ENCODE data around the gene CASKIN1. TPM values are rescaled to one million over a fixed set of nuclear protein-coding genes. Genes with fewer than 3 reads are reported as not detected.

CASKIN1 gene
- total RNA-seq, 2 donors from 2014 or later: 0.66 to 0.78 TPM

- intact Hi-C loops (cut with DNase I): no loop called here
- Histone ChIP-seq H3K36me3 (replicated peaks in 1 of 2; ENCODE audit: insufficient read depth in 1 of 2, low read depth in 2 of 2) (peaks cover 17 to 32% of the 10 kb centered on the region in 2 donors), H3K4me1 (peaks cover 23% of the 10 kb centered on the region), H3K4me3 (no peak overlapping the region), H3K27me3 (peaks cover 0 to 5% of the 10 kb centered on the region in 2 donors), H3K27ac (no peak overlapping the region), H3K9me3 (no peaks in the 10 kb centered on the region)
- no peak for TF ChIP-seq POLR2A (IDR thresholded peaks at IDR 0.05)
- TF ChIP-seq, protein P1, sequence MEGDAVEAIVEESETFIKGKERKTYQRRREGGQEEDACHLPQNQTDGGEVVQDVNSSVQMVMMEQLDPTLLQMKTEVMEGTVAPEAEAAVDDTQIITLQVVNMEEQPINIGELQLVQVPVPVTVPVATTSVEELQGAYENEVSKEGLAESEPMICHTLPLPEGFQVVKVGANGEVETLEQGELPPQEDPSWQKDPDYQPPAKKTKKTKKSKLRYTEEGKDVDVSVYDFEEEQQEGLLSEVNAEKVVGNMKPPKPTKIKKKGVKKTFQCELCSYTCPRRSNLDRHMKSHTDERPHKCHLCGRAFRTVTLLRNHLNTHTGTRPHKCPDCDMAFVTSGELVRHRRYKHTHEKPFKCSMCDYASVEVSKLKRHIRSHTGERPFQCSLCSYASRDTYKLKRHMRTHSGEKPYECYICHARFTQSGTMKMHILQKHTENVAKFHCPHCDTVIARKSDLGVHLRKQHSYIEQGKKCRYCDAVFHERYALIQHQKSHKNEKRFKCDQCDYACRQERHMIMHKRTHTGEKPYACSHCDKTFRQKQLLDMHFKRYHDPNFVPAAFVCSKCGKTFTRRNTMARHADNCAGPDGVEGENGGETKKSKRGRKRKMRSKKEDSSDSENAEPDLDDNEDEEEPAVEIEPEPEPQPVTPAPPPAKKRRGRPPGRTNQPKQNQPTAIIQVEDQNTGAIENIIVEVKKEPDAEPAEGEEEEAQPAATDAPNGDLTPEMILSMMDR (IDR thresholded peaks at IDR 0.05): no peak
- no peak for DNase-seq
- ATAC-seq: no peak
- WGBS, 2 donors: 92% methylated on average over 23 of the region's 28 CpGs; no CpG with 5 or more reads in 1 of the 2 donors
Observed at GRCh38 chr16:2233046-2233775, 36.8 kb upstream of the CASKIN1 start.

- peaks cover 0 to 5% of the 10 kb centered on the region in 2 donors for H3K27me3 ChIP-seq
- ATAC-seq (no peak), DNase-seq (no peak)
- intact Hi-C loops (cut with DNase I): no loop called here
- H3K4me1 ChIP-seq: peaks cover 16% of the 10 kb centered on the region
- no peak overlapping the region for H3K27ac ChIP-seq
- H3K4me3 ChIP-seq: no peak overlapping the region
- TF ChIP-seq, protein P1 (IDR thresholded peaks at IDR 0.05): no peak
- TF ChIP-seq POLR2A (IDR thresholded peaks at IDR 0.05): no peak
- peaks cover 17 to 32% of the 10 kb centered on the region in 2 donors for H3K36me3 ChIP-seq (replicated peaks in 1 of 2; ENCODE audit: insufficient read depth in 1 of 2, low read depth in 2 of 2)
- WGBS, 2 donors: 84 to 87% methylated on average over 12 to 38 of the region's 41 CpGs
- H3K9me3 ChIP-seq: no peaks in the 10 kb centered on the region
Observed at GRCh38 chr16:2232094-2232990, 35.9 kb upstream of the CASKIN1 start.

- H3K4me3 ChIP-seq: no peak overlapping the region
- TF ChIP-seq, protein P1 (IDR thresholded peaks at IDR 0.05): no peak
- TF ChIP-seq POLR2A (IDR thresholded peaks at IDR 0.05): no peak
- H3K27me3 ChIP-seq: no peaks in the 10 kb centered on the region
- peaks cover 17 to 32% of the 10 kb centered on the region in 2 donors for H3K36me3 ChIP-seq (replicated peaks in 1 of 2; ENCODE audit: insufficient read depth in 1 of 2, low read depth in 2 of 2)
- no peaks in the 10 kb centered on the region for H3K9me3 ChIP-seq
- DNase-seq (peak in 1 of 4 donors; percentile 14), ATAC-seq (no peak)
- WGBS, 2 donors: 91 to 93% methylated on average over 9 to 28 of the region's 29 CpGs
- H3K4me1 ChIP-seq: peaks cover 13% of the 10 kb centered on the region
- peak overlapping the region in 1 of 4 donors; percentile 36 for H3K27ac ChIP-seq
- intact Hi-C loops (cut with DNase I): no loop called here
Observed at GRCh38 chr16:2231016-2231931, 34.9 kb upstream of the CASKIN1 start.

DNA sequence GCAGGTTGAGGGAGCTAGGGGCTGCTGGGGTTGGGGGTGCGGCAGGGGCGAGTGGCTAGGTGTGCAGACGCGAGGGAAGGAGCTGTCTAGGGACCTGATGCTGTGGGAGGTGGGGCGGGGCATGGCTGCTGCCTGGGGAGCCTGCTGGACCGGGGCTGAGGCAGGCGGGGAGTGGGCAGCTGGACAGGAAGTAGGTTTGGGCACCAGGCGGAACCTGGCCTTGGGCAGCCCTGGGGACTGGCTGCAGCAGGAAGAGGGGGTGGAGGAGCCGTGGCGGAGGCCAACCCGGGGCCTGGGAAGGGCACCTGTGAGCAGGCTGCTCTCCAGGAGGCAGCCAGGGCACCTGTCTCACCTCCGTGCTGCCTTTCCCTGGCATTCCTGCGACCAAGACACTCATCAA is 34.0 kb upstream of the CASKIN1 start:
- H3K27ac ChIP-seq: peak overlapping the region in 1 of 4 donors; percentile 36
- intact Hi-C loops (cut with DNase I): no loop called here
- H3K9me3 ChIP-seq: no peaks in the 10 kb centered on the region
- peaks cover 17% of the 10 kb centered on the region for H3K4me1 ChIP-seq
- WGBS, 2 donors: 80 to 90% methylated on average over 12 to 13 of the region's 13 CpGs
- peaks cover 17 to 32% of the 10 kb centered on the region in 2 donors for H3K36me3 ChIP-seq (replicated peaks in 1 of 2; ENCODE audit: insufficient read depth in 1 of 2, low read depth in 2 of 2)
- H3K27me3 ChIP-seq: no peaks in the 10 kb centered on the region
- TF ChIP-seq POLR2A (IDR thresholded peaks at IDR 0.05): no peak
- TF ChIP-seq, protein P1 (IDR thresholded peaks at IDR 0.05): no peak
- ATAC-seq (no peak), DNase-seq (peak in 1 of 4 donors; percentile 44)
- no peak overlapping the region for H3K4me3 ChIP-seq
